Sigmoid colon (tissue), 7 donors: Measurements from ENCODE around the gene CDK16. TPM values are rescaled to one million over a fixed set of nuclear protein-coding genes. Genes with fewer than 3 reads are reported as not detected.
A peak's percentile ranks its signal among the peaks of the same experiment; 100 is the strongest.

Experiments
- DNase-seq: peaks from one replicate; pipeline ENCODE4 v3.0.0-alpha.2; 2019
- H3K27ac ChIP-seq, 4 donors: fragments of 200-600 bp; sonication (generic); one replicate each; pipeline ENCODE4 v1.5.1; 2016 to 2019; ENCODE audit warnings: mild to moderate bottlenecking in 1 of 4
- H3K27me3 ChIP-seq, 3 donors: fragments of 200-600 bp; sonication (generic); one replicate each; pipeline ENCODE4 v1.5.1; 2019; ENCODE audit warnings: mild to moderate bottlenecking in 1 of 3
- H3K36me3 ChIP-seq, 4 donors: fragments of 200-600 bp; sonication (generic); one replicate each; pipeline ENCODE4 v1.5.1; 2016 to 2019
- H3K4me1 ChIP-seq, 4 donors: fragments of 200-600 bp; sonication (generic); one replicate each; pipeline ENCODE4 v1.5.1; 2017 to 2019
- H3K4me3 ChIP-seq, 4 donors: fragments of 200-600 bp; sonication (generic); one replicate each; pipeline ENCODE4 v1.5.1; 2017 to 2019; ENCODE audit warnings: mild to moderate bottlenecking in 2 of 4, moderate library complexity in 1 of 4
- H3K9me3 ChIP-seq, 4 donors: fragments of 200-600 bp in 3 of 4; sonication (generic) in 3 of 4; one replicate each; pipeline versions ENCODE4 v1.5.1 to v1.6.1; 2013 to 2019
- CTCF ChIP-seq, 4 experiments: fragments of 450-650 bp in 3 of 4; fragments of 200-600 bp in 1 of 4; IDR thresholded peaks; one replicate each; pipeline ENCODE4 v1.5.1; 2016 to 2019; ENCODE audit warnings: antibody characterized with exemption in 4 of 4, mild to moderate bottlenecking in 3 of 4, moderate library complexity in 2 of 4
- EP300 ChIP-seq, 4 donors: sonication (generic); formaldehyde crosslinking; IDR thresholded peaks; one replicate each; pipeline ENCODE4 v1.6.1; 2017; ENCODE audit warnings: antibody characterized with exemption in 4 of 4
- POLR2A ChIP-seq, 2 donors: fragments of 450-650 bp; IDR thresholded peaks; one replicate each; pipeline ENCODE4 v1.6.1; 2016; ENCODE audit warnings: antibody characterized with exemption in 2 of 2, mild to moderate bottlenecking in 2 of 2, moderate library complexity in 2 of 2
- POLR2AphosphoS5 ChIP-seq, 4 donors: sonication (generic); formaldehyde crosslinking; IDR thresholded peaks; one replicate each; pipeline ENCODE4 v1.6.1; 2017; ENCODE audit warnings: antibody characterized with exemption in 4 of 4
- WGBS, 2 donors: extraction: QIAGEN DNeasy Blood & Tissue Kit; methylation state at CpG; one replicate each; pipeline ENCODE4 v1.1.7; 2013; 5-methylcytosine and 5-hydroxymethylcytosine counted together
- intact Hi-C: fragments of 100-400 bp; cut with DNase I; formaldehyde crosslinking; loops from one replicate; pipeline ENCODE4 v1.15.1; 2023
- polyA plus RNA-seq, 3 donors: library from polyadenylated mRNA; stranded (reverse); fragments of 200-250 nt; gene quantifications; one replicate each; pipeline ENCODE4 v1.2.3, GENCODE V29; 2013
- total RNA-seq, 4 donors: library from RNA; depleted of rRNA; stranded (reverse); fragments of >200 nt; gene quantifications; one replicate each; pipeline ENCODE4 v1.1.0, GENCODE V29; 2016
- donor health status: healthy with polysubstance abuse.
- donor health status: Bipolar disorder and iron deficiency.
- donor health status: healthy.

Gene CDK16
- total and polyA plus RNA-seq, 7 donors, result 35.4 to 64.6 (median 46.3) TPM

GRCh38 chrX:47217121-47217851 is 1.2 kb upstream of the CDK16 start:
- peaks cover 16 to 42% (median 32%) of the 10 kb centered on the region in 4 donors for H3K36me3 ChIP-seq
- H3K9me3 ChIP-seq, result no peaks in the 10 kb centered on the region
- peaks cover 0 to 42% (median 21%) of the 10 kb centered on the region in 4 donors for H3K4me1 ChIP-seq
- WGBS, 2 donors, result 2 to 8% methylated on average over 22 of the region's 22 CpGs
- peak overlapping the region in 3 of 4 donors; percentile 28 to 97 (median 35) for H3K4me3 ChIP-seq
- TF ChIP-seq POLR2A (IDR thresholded peaks at IDR 0.05) (no peak), POLR2AphosphoS5 (IDR thresholded peaks at IDR 0.05) (peak in 3 of 4 donors; percentile 47 to 64 (median 63)), EP300 (IDR thresholded peaks at IDR 0.05) (no peak)
- peak overlapping the region; percentile 96 to 99 (median 98) for H3K27ac ChIP-seq
- peak; percentile 80 for DNase-seq
- intact Hi-C loops, result no loop called here
- H3K27me3 ChIP-seq, result no peaks in the 10 kb centered on the region

GRCh38 chrX:47217852-47218279 is 615 bp upstream of the CDK16 start:
- peaks cover 0 to 42% (median 21%) of the 10 kb centered on the region in 4 donors for H3K4me1 ChIP-seq
- H3K9me3 ChIP-seq, result no peaks in the 10 kb centered on the region
- peak overlapping the region; percentile 96 to 99 (median 98) for H3K27ac ChIP-seq
- WGBS, 2 donors, result 0 to 1% methylated on average over 31 of the region's 31 CpGs
- intact Hi-C loops, result loop anchor here (2.0 kb wide), 1 partner anchor 15 kb away; the partner anchor contains the start of gene USP11
- TF ChIP-seq POLR2A (IDR thresholded peaks at IDR 0.05), result peak in 1 of 2 donors; percentile 13
- peak in 1 of 4 donors; percentile 51 for TF ChIP-seq POLR2AphosphoS5 (IDR thresholded peaks at IDR 0.05)
- TF ChIP-seq CTCF (IDR thresholded peaks at IDR 0.05), result no peak
- TF ChIP-seq EP300 (IDR thresholded peaks at IDR 0.05), result no peak
- peaks cover 10 to 36% (median 26%) of the 10 kb centered on the region in 4 donors for H3K36me3 ChIP-seq
- H3K4me3 ChIP-seq, result peak overlapping the region; percentile 42 to 97 (median 86)
- peak; percentile 99 for DNase-seq
- no peaks in the 10 kb centered on the region for H3K27me3 ChIP-seq

- peak overlapping the region; percentile 42 to 97 (median 86) for H3K4me3 ChIP-seq
- TF ChIP-seq EP300 (IDR thresholded peaks at IDR 0.05) (no peak), POLR2AphosphoS5 (IDR thresholded peaks at IDR 0.05) (no peak), POLR2A (IDR thresholded peaks at IDR 0.05) (no peak), CTCF (IDR thresholded peaks at IDR 0.05) (no peak)
- WGBS, 2 donors, result 1% methylated on average over 58 to 60 of the region's 60 CpGs
- peaks cover 0 to 42% (median 21%) of the 10 kb centered on the region in 4 donors for H3K4me1 ChIP-seq
- H3K36me3 ChIP-seq, result peaks cover 13 to 35% (median 22%) of the 10 kb centered on the region in 4 donors
- H3K27ac ChIP-seq, result peak overlapping the region; percentile 96 to 99 (median 98)
- intact Hi-C loops, result loop anchor here (2.0 kb wide), 1 partner anchor 14 kb away; the partner anchor contains the start of gene USP11
- no peaks in the 10 kb centered on the region for H3K27me3 ChIP-seq
- no peaks in the 10 kb centered on the region for H3K9me3 ChIP-seq
- peak; percentile 77 for DNase-seq
Measured at GRCh38 chrX:47218920-47219815, 687 bp downstream of the CDK16 start.

GRCh38 chrX:47221756-47222155 is 3.3 kb downstream of the CDK16 start:
- no peak for DNase-seq
- Histone ChIP-seq H3K9me3 (no peaks in the 10 kb centered on the region), H3K27me3 (no peaks in the 10 kb centered on the region), H3K27ac (no peak overlapping the region), H3K4me1 (peaks cover 0 to 33% (median 16%) of the 10 kb centered on the region in 4 donors), H3K36me3 (peaks cover 16 to 38% (median 28%) of the 10 kb centered on the region in 4 donors), H3K4me3 (no peak overlapping the region)
- 52 to 71% methylated on average over 4 of the region's 4 CpGs for WGBS, 2 donors
- intact Hi-C loops, result no loop called here
- TF ChIP-seq POLR2AphosphoS5 (IDR thresholded peaks at IDR 0.05), result no peak
- TF ChIP-seq POLR2A (IDR thresholded peaks at IDR 0.05), result no peak
- no peak for TF ChIP-seq CTCF (IDR thresholded peaks at IDR 0.05)
- no peak for TF ChIP-seq EP300 (IDR thresholded peaks at IDR 0.05)
